Stimulated activated CD4-positive, alpha-beta T cell treated with anti-CD3 and anti-CD28 coated beads, Interleukin-15, amount 100 ng/mL, for 1 hour (primary cell): ENCODE data around the gene SULF2.

Source experiments
- DNase-seq, 2 donors: peaks; one replicate each; pipeline ENCODE4 v3.0.0-alpha.2; 2020; ENCODE audit warnings: low read depth in 1 of 2, low spot score in 1 of 2

The SULF2 gene

DNA sequence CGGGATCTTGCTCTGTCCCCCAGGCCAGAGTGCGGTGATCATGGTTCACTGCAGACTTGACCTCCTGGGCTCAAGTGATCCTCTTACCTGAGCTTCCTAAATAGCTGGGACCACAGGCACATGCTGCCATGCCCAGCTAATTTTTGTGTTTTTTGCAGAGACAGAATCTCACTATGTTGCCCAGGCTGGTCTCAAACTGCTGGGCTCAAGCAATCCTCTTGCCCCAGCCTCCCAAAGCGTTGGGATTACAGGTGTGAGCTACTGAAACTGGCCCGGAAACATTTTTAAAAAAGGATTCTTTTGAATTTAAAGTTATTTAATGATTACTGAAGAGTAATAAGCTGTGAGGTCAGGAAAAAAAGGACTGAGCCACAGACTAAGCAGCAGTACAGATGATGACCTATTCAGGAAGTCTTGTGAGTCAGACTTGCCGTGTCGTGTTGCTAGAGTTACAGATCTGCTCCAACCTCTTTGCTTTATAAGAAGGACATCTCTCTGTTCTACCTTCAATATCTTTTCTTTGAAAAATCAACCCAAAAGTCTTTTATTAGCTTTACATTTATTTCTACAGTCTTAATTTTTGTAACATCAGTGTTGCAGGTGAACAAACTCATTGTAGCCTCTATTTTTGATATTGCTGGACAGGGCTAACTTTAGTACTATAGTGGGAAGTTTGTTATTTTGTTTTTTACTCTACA is 174.9 kb downstream of the SULF2 start:
- peak; percentile 10 to 39 for DNase-seq

GRCh38 chr20:47609001-47609400 is 176.3 kb downstream of the SULF2 start:
- no peak for DNase-seq
